RWPE1 (cell line): ENCODE data around the gene PMM1.

ENCODE experiments used
- CTCF ChIA-PET: fragments of 350-600 bp; sonication (Branson Sonifier 250); formaldehyde crosslinking; extraction: SDS; loops from one replicate; lab custom pipeline; 2021; lab: Yijun Ruan, JAX
- POLR2A ChIA-PET: fragments of 400-600 bp; formaldehyde crosslinking; extraction: SDS; loops from one replicate; lab custom pipeline; 2020; ENCODE audit warnings: antibody characterized with exemption; ENCODE audit not compliant: low non-redundant PET; lab: Yijun Ruan, JAX
- DNase-seq: peaks from one replicate; pipeline ENCODE4 v3.0.0; 2012; ENCODE audit warnings: low spot score
- H3K27ac ChIP-seq: fragments of 450-650 bp; 2 replicates; pipeline ENCODE4 v1.5.1; 2017
- TF ChIP-seq, protein P1 (sequence below): fragments of 450-650 bp; conservative IDR thresholded peaks from 2 replicates; pipeline ENCODE4 v1.5.1; 2017; ENCODE audit warnings: low read depth, mild to moderate bottlenecking

The PMM1 gene

DNA sequence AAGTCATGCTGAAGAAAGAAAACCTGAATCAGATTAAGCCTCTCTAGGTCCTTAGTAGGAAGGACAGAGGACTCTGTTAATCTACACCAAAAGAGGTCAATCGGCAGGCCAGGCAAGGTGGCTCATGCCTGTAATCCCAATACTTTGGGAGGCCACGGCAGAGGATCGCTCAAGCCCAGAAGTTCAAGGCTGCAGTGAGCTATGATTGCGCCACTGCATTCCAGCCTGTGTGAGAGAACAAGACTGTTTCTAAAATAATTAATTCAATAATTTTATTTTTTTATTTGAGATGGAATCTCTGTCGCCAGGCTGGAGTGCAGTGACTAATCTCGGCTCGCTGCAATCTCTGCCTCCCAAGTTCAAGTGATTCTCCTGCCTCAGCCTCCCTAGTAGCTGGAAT lies 35.9 kb upstream of the PMM1 start:
- no peak for DNase-seq
- ChIA-PET CTCF (no interaction called here), POLR2A (no interaction called here)
- TF ChIP-seq, protein P1, sequence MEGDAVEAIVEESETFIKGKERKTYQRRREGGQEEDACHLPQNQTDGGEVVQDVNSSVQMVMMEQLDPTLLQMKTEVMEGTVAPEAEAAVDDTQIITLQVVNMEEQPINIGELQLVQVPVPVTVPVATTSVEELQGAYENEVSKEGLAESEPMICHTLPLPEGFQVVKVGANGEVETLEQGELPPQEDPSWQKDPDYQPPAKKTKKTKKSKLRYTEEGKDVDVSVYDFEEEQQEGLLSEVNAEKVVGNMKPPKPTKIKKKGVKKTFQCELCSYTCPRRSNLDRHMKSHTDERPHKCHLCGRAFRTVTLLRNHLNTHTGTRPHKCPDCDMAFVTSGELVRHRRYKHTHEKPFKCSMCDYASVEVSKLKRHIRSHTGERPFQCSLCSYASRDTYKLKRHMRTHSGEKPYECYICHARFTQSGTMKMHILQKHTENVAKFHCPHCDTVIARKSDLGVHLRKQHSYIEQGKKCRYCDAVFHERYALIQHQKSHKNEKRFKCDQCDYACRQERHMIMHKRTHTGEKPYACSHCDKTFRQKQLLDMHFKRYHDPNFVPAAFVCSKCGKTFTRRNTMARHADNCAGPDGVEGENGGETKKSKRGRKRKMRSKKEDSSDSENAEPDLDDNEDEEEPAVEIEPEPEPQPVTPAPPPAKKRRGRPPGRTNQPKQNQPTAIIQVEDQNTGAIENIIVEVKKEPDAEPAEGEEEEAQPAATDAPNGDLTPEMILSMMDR, result no peak
- H3K27ac ChIP-seq, result no peak overlapping the region

DNA sequence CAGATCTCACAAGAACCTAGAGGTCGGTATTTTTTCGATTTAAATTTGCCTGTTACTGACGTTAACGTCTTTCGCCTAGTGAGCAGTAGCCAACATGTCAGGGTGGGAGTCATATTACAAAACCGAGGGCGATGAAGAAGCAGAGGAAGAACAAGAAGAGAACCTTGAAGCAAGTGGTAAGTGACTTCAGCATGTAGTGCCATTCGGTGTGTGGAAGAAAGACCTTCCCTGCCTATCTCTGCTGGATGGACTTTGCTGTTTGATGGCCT lies 32.2 kb upstream of the PMM1 start:
- H3K27ac ChIP-seq, result peak overlapping the region; percentile 90
- POLR2A ChIA-PET, result no interaction called here
- TF ChIP-seq, protein P1, result no peak
- no peak for DNase-seq
- CTCF ChIA-PET, result no interaction called here

DNA sequence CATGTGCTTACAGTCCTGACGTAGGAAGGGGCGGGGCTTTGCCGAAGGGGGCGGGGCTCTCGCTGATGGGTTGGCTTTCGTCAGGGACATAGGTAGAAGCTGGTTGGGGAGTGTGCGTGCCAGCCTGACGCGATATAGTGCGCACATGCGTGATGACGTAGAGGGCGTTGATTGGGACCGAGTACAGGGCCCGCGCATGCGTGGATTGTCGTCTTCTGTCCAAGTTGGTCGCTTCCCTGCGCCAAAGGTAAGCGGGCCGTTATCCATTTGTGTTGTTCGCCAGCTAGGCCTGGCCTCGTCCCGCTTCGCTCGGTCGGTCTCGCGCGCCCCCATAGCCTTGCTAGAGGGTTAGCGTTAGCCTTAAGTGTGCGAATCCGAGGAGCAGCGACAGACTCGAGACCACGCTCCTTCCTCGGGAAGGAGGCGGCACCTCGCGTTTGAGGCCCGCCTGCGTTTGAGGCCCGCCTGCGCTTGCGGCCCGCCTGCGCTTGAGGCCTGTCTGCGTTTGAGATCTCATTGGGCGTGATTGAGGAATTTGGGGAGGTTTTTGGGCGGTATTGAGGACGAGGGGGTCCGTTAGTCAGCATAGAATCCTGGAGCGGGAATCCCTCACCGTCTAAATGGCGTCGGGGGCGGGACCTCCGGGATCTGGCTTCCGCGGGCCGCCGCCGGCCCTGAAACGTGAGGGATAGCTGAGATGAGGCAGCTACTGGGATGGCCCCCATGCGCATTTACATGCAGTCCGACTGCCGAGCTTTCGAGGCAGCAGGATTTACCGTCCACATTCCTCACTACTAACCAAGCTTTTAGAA lies 31.7 kb upstream of the PMM1 start, which contains the start of gene XRCC6:
TSS of gene XRCC6 (plus strand) at position 197 of the 812 bp plus-strand sequence. CDS start 710 bp downstream, outside the sequence.
- TF ChIP-seq, protein P1, result no peak
- peak; percentile 99 for DNase-seq
- POLR2A ChIA-PET, result no interaction called here
- peak within 1 kb of the TSS; percentile 90 for H3K27ac ChIP-seq
- CTCF ChIA-PET, result interaction anchor here (1.2 kb wide), 1 partner anchor 23 kb away, joined by 3 read pairs; no protein-coding TSS in a partner anchor

DNA sequence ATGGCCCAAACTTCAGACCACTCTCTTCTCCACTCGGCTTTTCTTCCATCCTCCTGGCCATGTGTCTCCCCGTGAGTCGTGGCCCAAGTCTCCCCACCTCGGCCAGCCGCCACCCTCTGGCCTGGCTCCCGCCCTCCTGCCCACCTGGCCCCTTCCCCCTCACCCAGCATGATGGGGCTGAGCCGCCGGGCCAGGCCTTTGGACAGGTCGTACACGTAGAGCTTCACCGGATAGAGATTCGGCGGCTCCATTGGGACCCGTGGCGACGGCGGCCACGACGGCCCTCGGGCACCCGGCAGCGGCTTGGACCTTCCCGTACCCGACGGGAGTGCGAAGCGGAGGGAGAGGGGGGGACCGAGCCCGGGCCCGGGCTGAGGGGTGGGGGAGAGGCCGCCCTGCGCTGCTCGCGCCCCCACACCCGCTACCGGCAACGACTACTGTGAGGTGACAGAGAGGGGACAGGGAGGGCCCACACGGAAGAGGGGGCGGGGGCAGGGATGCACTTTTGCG lies 31.0 kb upstream of the PMM1 start, which contains the start of gene DESI1:
TSS of gene DESI1 (minus strand) at position 455 of the 510 bp plus-strand sequence. CDS start at position 251, 204 bp downstream.
- no peak for DNase-seq
- H3K27ac ChIP-seq, result peak within 1 kb of the TSS; percentile 90
- CTCF ChIA-PET, result interaction anchor here (1.2 kb wide), 1 partner anchor 22 kb away, joined by 3 read pairs; no protein-coding TSS in a partner anchor
- TF ChIP-seq, protein P1, result no peak
- POLR2A ChIA-PET, result no interaction called here

DNA sequence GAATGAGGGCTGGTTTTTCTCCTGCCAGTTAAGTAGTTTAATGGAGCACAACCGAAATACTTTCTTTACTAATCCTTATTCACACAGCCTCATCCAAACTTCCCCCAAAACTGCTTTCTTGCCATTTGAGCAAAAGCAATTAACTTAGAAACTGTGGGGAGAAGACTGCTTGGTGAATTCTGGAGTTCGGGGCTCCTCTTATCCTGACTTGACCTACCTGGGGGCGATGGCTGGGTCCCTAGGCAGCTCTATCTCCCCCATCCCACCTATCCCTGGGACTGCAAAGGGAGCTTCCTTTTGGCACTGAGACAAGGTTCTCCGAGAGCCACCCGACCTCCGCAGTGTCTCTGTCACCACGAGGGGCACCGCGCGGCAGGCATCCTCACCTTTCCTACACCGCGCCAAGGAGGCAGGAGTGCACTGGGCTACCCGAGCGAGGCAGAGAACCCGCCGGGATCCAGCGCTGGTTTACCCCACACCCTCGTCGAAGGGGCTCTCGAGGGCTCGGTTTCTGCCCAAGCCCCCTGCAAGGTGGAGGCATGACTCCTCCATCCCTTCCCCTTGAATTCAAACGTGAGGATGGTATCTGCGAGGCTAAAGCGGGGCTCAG lies 30.4 kb upstream of the PMM1 start:
- DNase-seq, result no peak
- H3K27ac ChIP-seq, result peak overlapping the region; percentile 90
- TF ChIP-seq, protein P1, result no peak
- ChIA-PET POLR2A (interaction anchor here (0.6 kb wide), 1 partner anchor 428 kb away, joined by 3 read pairs; no protein-coding TSS in a partner anchor), CTCF (interaction anchor here (0.6 to 0.7 kb wide), 2 partner anchors 71 to 1181 kb away, joined by 3 read pairs; no protein-coding TSS in a partner anchor)

DNA sequence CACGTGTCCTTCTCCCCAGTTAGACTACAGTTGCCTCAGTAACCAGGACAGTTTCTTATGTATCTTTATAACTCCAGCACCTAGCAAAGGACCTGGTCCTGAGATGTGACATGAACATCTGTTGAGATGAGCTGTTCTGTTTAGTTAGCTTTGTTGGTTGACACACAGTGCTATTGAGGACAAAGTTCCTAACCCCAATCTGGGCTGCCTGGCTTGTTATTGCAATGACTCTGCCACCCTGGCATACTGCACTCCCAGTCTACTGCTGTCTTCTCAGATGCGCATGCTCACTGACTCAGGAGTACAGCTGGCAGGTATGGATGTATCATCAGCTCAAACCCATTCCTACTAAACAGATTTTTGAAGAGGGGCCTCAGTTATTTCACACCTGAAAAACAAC lies 23.8 kb upstream of the PMM1 start:
- CTCF ChIA-PET, result no interaction called here
- TF ChIP-seq, protein P1, result no peak
- POLR2A ChIA-PET, result interaction anchor here (0.6 kb wide), 1 partner anchor 1206 kb away, joined by 7 read pairs; no protein-coding TSS in a partner anchor
- H3K27ac ChIP-seq, result no peak overlapping the region
- DNase-seq, result no peak
